ENCODE data around the gene PKNOX2.

DNA sequence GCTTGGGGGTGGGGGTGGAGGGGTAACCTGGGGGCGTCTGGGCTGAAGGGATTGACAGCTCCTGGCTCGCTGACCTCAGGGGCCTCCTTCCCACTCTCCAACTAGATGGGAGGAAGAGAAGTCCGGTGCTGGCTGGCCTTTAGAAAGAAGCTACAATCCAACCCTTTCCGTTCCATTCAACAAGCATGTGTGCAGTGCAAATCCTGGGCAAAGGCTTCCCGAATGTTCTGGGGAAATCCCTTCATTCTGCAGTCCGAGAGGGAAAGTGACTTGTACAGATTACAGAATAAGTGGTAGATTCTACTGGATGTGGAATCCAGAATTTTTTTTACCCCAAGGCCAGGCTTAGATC is 181.6 kb downstream of the PKNOX2 start:
- TF ChIP-seq, protein P1, sequence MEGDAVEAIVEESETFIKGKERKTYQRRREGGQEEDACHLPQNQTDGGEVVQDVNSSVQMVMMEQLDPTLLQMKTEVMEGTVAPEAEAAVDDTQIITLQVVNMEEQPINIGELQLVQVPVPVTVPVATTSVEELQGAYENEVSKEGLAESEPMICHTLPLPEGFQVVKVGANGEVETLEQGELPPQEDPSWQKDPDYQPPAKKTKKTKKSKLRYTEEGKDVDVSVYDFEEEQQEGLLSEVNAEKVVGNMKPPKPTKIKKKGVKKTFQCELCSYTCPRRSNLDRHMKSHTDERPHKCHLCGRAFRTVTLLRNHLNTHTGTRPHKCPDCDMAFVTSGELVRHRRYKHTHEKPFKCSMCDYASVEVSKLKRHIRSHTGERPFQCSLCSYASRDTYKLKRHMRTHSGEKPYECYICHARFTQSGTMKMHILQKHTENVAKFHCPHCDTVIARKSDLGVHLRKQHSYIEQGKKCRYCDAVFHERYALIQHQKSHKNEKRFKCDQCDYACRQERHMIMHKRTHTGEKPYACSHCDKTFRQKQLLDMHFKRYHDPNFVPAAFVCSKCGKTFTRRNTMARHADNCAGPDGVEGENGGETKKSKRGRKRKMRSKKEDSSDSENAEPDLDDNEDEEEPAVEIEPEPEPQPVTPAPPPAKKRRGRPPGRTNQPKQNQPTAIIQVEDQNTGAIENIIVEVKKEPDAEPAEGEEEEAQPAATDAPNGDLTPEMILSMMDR (IDR thresholded peaks at IDR 0.05; ENCODE audit: insufficient read depth, low read length), result no peak
- TF ChIP-seq POLR2AphosphoS5 (IDR thresholded peaks at IDR 0.05; ENCODE audit: low read depth) (no peak), REST (IDR thresholded peaks at IDR 0.05; ENCODE audit: insufficient replicate concordance, low read depth) (no peak)
